K562 (cell line): ENCODE data around the gene TMEM107. TPM values are rescaled to one million over a fixed set of nuclear protein-coding genes. Genes with fewer than 3 reads are reported as not detected.

Experiments
- ATAC-seq: fragments of 200-7000 bp; cut with Tn5 transposase; 3 replicates; pipeline ENCODE4 v1.9.1; 2020; ENCODE audit warnings: moderate library complexity
- BruUV-seq: library from RNA; stranded (reverse); fragments of 400-500 nt; replicated peaks from 2 replicates; lab custom pipeline; 2021; lab: Mats Ljungman, UMichigan
- CTCF ChIA-PET: fragments of 300-600 bp; formaldehyde crosslinking; extraction: SDS; loops from one replicate; lab custom pipeline; 2021; ENCODE audit warnings: low intra/inter-chr PET ratio; lab: Yijun Ruan, JAX
- POLR2A ChIA-PET: fragments of 300-600, 350-650 bp; sonication (Branson Sonifier 250); formaldehyde crosslinking; extraction: SDS; loops from one replicate; lab custom pipeline; 2021; ENCODE audit warnings: antibody characterized with exemption, inconsistent platforms; lab: Yijun Ruan, JAX
- DNase-seq, 4 experiments: peaks; one replicate each; pipeline versions ENCODE4 v3.0.0 to v3.0.0-alpha.2; 2011 to 2018; ENCODE audit warnings: low spot score in 3 of 4, mixed read lengths in 3 of 4; ENCODE audit errors: extremely low read depth in 1 of 4
- FAIRE-seq: peaks from 2 replicates; lab custom pipeline; 2011; peaks lifted over from hg19 to GRCh38; lab: Jason Lieb, UNC
- H2AFZ ChIP-seq: 2 replicates; pipeline ENCODE4 v1.6.0; 2011; ENCODE audit warnings: low read depth, low read length, control low read depth, inconsistent platforms
- H3K27ac ChIP-seq: fragments of 200-600 bp; 3 replicates; pipeline ENCODE4 v1.8.0; 2011; ENCODE audit warnings: low read depth, mild to moderate bottlenecking, control low read depth, inconsistent platforms, low read length, moderate library complexity, mixed read lengths; ENCODE audit errors: extremely low read depth
- H3K27me3 ChIP-seq, 2 experiments: fragments of 300-600 bp in 1 of 2; 2 replicates in 1 of 2; 3 replicates in 1 of 2; pipeline versions ENCODE4 v1.6.0 to v1.8.0; 2011; ENCODE audit warnings: inconsistent platforms in 2 of 2, low read length in 2 of 2, mild to moderate bottlenecking in 1 of 2, mixed read lengths in 1 of 2, moderate library complexity in 1 of 2; ENCODE audit not compliant: control insufficient read depth in 2 of 2, insufficient read depth in 2 of 2
- H3K36me3 ChIP-seq: fragments of 300-600 bp; 3 replicates; pipeline ENCODE4 v1.8.0; 2011; ENCODE audit warnings: mild to moderate bottlenecking, low read length, inconsistent platforms; ENCODE audit not compliant: control insufficient read depth, insufficient read depth
- H3K4me1 ChIP-seq, 2 experiments: fragments of 200-600 bp in 1 of 2; replicated peaks in 1 of 2; 2 replicates in 1 of 2; 3 replicates in 1 of 2; pipeline versions ENCODE4 v1.5.1 to v1.8.0; 2011; ENCODE audit warnings: inconsistent platforms in 2 of 2, low read length in 2 of 2, mild to moderate bottlenecking in 1 of 2, mixed read lengths in 1 of 2, moderate library complexity in 1 of 2; ENCODE audit not compliant: control insufficient read depth in 2 of 2, insufficient read depth in 2 of 2
- H3K4me2 ChIP-seq: 2 replicates; pipeline ENCODE4 v1.6.1; 2011; ENCODE audit warnings: low read length, control low read depth, inconsistent platforms, mixed read lengths; ENCODE audit not compliant: insufficient read depth
- H3K4me3 ChIP-seq: fragments of 200-600 bp; sonication (generic), shearing (Covaris generic); 2 replicates; pipeline ENCODE4 v1.5.1; 2016; ENCODE audit warnings: control low read depth, inconsistent platforms
- H3K79me2 ChIP-seq: fragments of 200-600 bp; 3 replicates; pipeline ENCODE4 v1.8.0; 2011; ENCODE audit warnings: low read length, inconsistent platforms; ENCODE audit not compliant: control insufficient read depth, insufficient read depth
- H3K9ac ChIP-seq, 2 experiments: 2 replicates each; pipeline versions ENCODE4 v1.6.0 to v1.6.1; 2011; ENCODE audit warnings: low read depth in 2 of 2, low read length in 2 of 2, control low read depth in 1 of 2, inconsistent platforms in 1 of 2, mild to moderate bottlenecking in 1 of 2, mixed read lengths in 1 of 2; ENCODE audit not compliant: insufficient read depth in 1 of 2
- H3K9me1 ChIP-seq: one replicate; pipeline ENCODE4 v1.6.0; 2011; ENCODE audit warnings: inconsistent platforms, mild to moderate bottlenecking, low read length, moderate library complexity; ENCODE audit not compliant: control insufficient read depth, insufficient read depth
- H3K9me3 ChIP-seq: replicated peaks from 2 replicates; pipeline ENCODE4 v1.5.1; 2011; ENCODE audit warnings: low read depth, low read length, inconsistent platforms; ENCODE audit not compliant: control insufficient read depth, insufficient read depth
- H4K20me1 ChIP-seq: replicated peaks from 2 replicates; pipeline ENCODE4 v1.6.1; 2011; ENCODE audit warnings: low read length, inconsistent platforms, mixed read lengths; ENCODE audit not compliant: control insufficient read depth, insufficient read depth
- BRD9 ChIP-seq: fragments of 450-650 bp; IDR thresholded peaks from 2 replicates; pipeline ENCODE4 v1.6.1; 2018; ENCODE audit warnings: low read depth; ENCODE audit not compliant: partially characterized antibody
- BRF1 ChIP-seq: IDR thresholded peaks from 3 replicates; pipeline ENCODE4 v1.6.1; 2011; ENCODE audit warnings: borderline replicate concordance, mild to moderate bottlenecking; ENCODE audit not compliant: insufficient read length; ENCODE audit errors: extremely low read depth
- E2F8 ChIP-seq: fragments of 450-650 bp; IDR thresholded peaks from 2 replicates; pipeline ENCODE4 v1.7.1; 2018; ENCODE audit warnings: mild to moderate bottlenecking, low read depth; ENCODE audit not compliant: partially characterized antibody
- HNRNPH1 ChIP-seq: fragments of 200-400 bp; formaldehyde crosslinking; optimal IDR thresholded peaks from 2 replicates; pipeline ENCODE3; 2017; ENCODE audit warnings: low read depth, mild to moderate bottlenecking, low read length, moderate library complexity
- MYC ChIP-seq, 2 experiments: fragments of 250-450 bp in 1 of 2; sonication (Bioruptor Pico) in 1 of 2; IDR thresholded peaks; 2 replicates each; pipeline versions ENCODE4 v1.5.1 to v1.6.1; 2012 to 2021; ENCODE audit warnings: low read depth in 2 of 2, borderline replicate concordance in 1 of 2, improper control_type of control experiment in 1 of 2, low read length in 1 of 2, mild to moderate bottlenecking in 1 of 2, moderate library complexity in 1 of 2
- NCOA2 ChIP-seq, 2 experiments: fragments of 450-650 bp; IDR thresholded peaks; 2 replicates each; pipeline ENCODE4 v1.6.1; 2018; ENCODE audit warnings: mild to moderate bottlenecking in 2 of 2, moderate library complexity in 1 of 2; ENCODE audit not compliant: partially characterized antibody in 2 of 2
- NCOA6 ChIP-seq: fragments of 450-650 bp; IDR thresholded peaks from 2 replicates; pipeline ENCODE4 v1.6.1; 2017; ENCODE audit warnings: mild to moderate bottlenecking
- NFXL1 ChIP-seq: fragments of 450-650 bp; formaldehyde crosslinking; IDR thresholded peaks from 2 replicates; pipeline ENCODE4 v1.4.0; 2021; ENCODE audit warnings: mild to moderate bottlenecking
- NRF1 ChIP-seq, 2 experiments: fragments of 450-650 bp; IDR thresholded peaks in 1 of 2; conservative IDR thresholded peaks in 1 of 2; 2 replicates each; pipeline ENCODE4 v1.6.1; 2014; ENCODE audit warnings: mild to moderate bottlenecking in 2 of 2
- RNF2 ChIP-seq: sonication (generic); IDR thresholded peaks from 2 replicates; pipeline ENCODE4 v1.6.1; 2016
- TBP ChIP-seq: optimal IDR thresholded peaks from 2 replicates; pipeline ENCODE3; 2011; ENCODE audit warnings: low read depth, low read length, improper control_type of control experiment
- TEAD4 ChIP-seq, 2 experiments: sonication (generic) in 1 of 2; formaldehyde crosslinking in 1 of 2; IDR thresholded peaks; 2 replicates each; pipeline versions ENCODE4 v1.6.1 to v1.8.0; 2012 to 2022; ENCODE audit warnings: borderline replicate concordance in 1 of 2, inconsistent platforms in 1 of 2, low read length in 1 of 2, mild to moderate bottlenecking in 1 of 2, missing genetic modification reagents in 1 of 2
- ZNF121 ChIP-seq: sonication (generic); formaldehyde crosslinking; conservative IDR thresholded peaks from 2 replicates; pipeline ENCODE4 v1.8.0; 2022; ENCODE audit warnings: missing genetic modification reagents
- ZNF175 ChIP-seq: fragments of 200-800 bp; sonication (Bioruptor generic); IDR thresholded peaks from 2 replicates; pipeline ENCODE4 v1.6.1; 2016; ENCODE audit warnings: low read depth, mild to moderate bottlenecking, missing genetic modification characterization, missing compliant biosample characterization
- ZNF280A ChIP-seq: fragments of 450-650 bp; IDR thresholded peaks from 2 replicates; pipeline ENCODE4 v1.6.1; 2018; ENCODE audit warnings: mild to moderate bottlenecking, low read depth; ENCODE audit not compliant: partially characterized antibody
- ZNF589 ChIP-seq: fragments of 200-800 bp; sonication (Bioruptor generic); IDR thresholded peaks from 2 replicates; pipeline ENCODE4 v1.6.1; 2016; ENCODE audit warnings: low read depth, missing genetic modification characterization, missing compliant biosample characterization
- WGBS: fragments of 100-300 bp; shearing (Covaris generic); methylation state at CpG from one replicate; pipeline ENCODE4 v1.1.6; 2016; ENCODE audit warnings: low coverage, mixed read lengths; ENCODE audit not compliant: insufficient coverage; ENCODE audit errors: missing lambda C conversion rate; 5-methylcytosine and 5-hydroxymethylcytosine counted together
- in situ Hi-C: fragments of 300-500 bp; cut with MboI; formaldehyde crosslinking; loops from 4 replicates; pipeline ENCODE4 v1.15.0; 2018; ENCODE audit warnings: inconsistent platforms, mixed read lengths
- intact Hi-C: fragments of 100-400 bp; cut with micrococcal nuclease; formaldehyde crosslinking; loops from 2 replicates; pipeline ENCODE4 v1.14.2; 2022
- polyA plus RNA-seq, 8 experiments: library from polyadenylated mRNA; depleted of rRNA in 4 of 8; stranded (reverse) in 5 of 8; unstranded in 3 of 8; fragments of >200 nt; fragmentation: Nextera tagmentation in 2 of 8; fragmentation: Illumina TruSeq in 1 of 8; extraction: Ambion mirVana in 2 of 8; extraction: Trizol in 1 of 8; gene quantifications; 2 replicates each; pipeline versions ENCODE4 v1.2.1 to v1.2.3, GENCODE V29; 2011 to 2014; ENCODE audit warnings: inconsistent platforms in 1 of 8, missing spikeins in 1 of 8
- total RNA-seq, 7 experiments: library from RNA; depleted of rRNA in 6 of 7; stranded (reverse); fragments of >200 nt in 6 of 7; fragmentation: Illumina TruSeq in 2 of 7; extraction: Trizol in 2 of 7; gene quantifications; 2 replicates each; pipeline versions ENCODE4 v1.2.1 to v1.2.3, GENCODE V29; 2011 to 2021; ENCODE audit warnings: low replicate concordance in 1 of 7

Gene TMEM107
- total and polyA plus RNA-seq, 9 of the 15 experiments (the other 6 are each of a cell fraction or from before 2014, with no cell fraction given), result 7.1 to 26.2 (median 16.9) TPM

GRCh38 chr17:8221663-8222379, 45.6 kb upstream of the TMEM107 start:
- Histone ChIP-seq H3K4me3 (peak overlapping the region; percentile 60), H3K4me2 (peak overlapping the region; percentile 99), H3K4me1 (peaks cover 23 to 27% of the 10 kb centered on the region in 2 experiments; a peak in 4 of 5 replicates), H3K9ac (peak overlapping the region; percentile 91 to 92), H3K27me3 (no peaks in the 10 kb centered on the region), H4K20me1 (peaks cover 5% of the 10 kb centered on the region), H3K27ac (peak overlapping the region; percentile 91), H3K36me3 (no peaks in the 10 kb centered on the region), H3K9me1 (no peaks in the 10 kb centered on the region), H3K79me2 (no peaks in the 10 kb centered on the region), H3K9me3 (no peaks in the 10 kb centered on the region), H2AFZ (peak overlapping the region; percentile 88)
- 0% methylated on average over 38 of the region's 40 CpGs for WGBS
- in situ Hi-C loops (loop anchor here (5.0 kb wide), 1 partner anchor 100 kb away; the partner anchor contains the start of gene HES7), intact Hi-C loops (loop anchor here (1.0 to 10.0 kb wide), 4 partner anchors 35 to 163 kb away; partner anchors contain the start of gene RPL26)
- BruUV-seq, result no TSS peak
- POLR2A ChIA-PET, result interaction anchor here (0.8 to 7.5 kb wide), 12 partner anchors 11 to 159 kb away, joined by 3 to 89 read pairs (median 6); partner anchors contain the start of genes AURKB, BORCS6 and CTC1
- DNase-seq (peak; percentile 17 to 84 (median 36)), FAIRE-seq (peak; percentile 69), ATAC-seq (peak; percentile 53)
- CTCF ChIA-PET, result interaction anchor here (0.6 kb wide), 1 partner anchor 524 kb away, joined by 3 read pairs; no protein-coding TSS in a partner anchor
- TF ChIP-seq ZNF280A, result no peak
- TF ChIP-seq TEAD4 (IDR thresholded peaks at IDR 0.05; ENCODE audit: low read length), result peak; percentile 74
- no peak for TF ChIP-seq TEAD4 (CRISPR knock-in tag; IDR thresholded peaks at IDR 0.05; ENCODE audit: borderline replicate concordance)
- TF ChIP-seq BRF1, result no peak
- TF ChIP-seq RNF2, result peak; percentile 78; the same call in 1 of the 2 replicates
- TF ChIP-seq HNRNPH1, result no peak
- TF ChIP-seq NCOA6, result 0 out of 2 replicates have a peak, but pooled peaks have one; percentile 27
- TF ChIP-seq MYC (IDR thresholded peaks at IDR 0.05; ENCODE audit: low read depth, low read length), result 0 out of 2 replicates have a peak, but pooled peaks have one; percentile 2
- no peak for TF ChIP-seq MYC (CRISPR knock-in tag; IDR thresholded peaks at IDR 0.05; ENCODE audit: borderline replicate concordance, low read depth)
- no peak for TF ChIP-seq NFXL1
- peak in 1 of 2 experiments; percentile 67 for TF ChIP-seq NCOA2 (IDR thresholded peaks at IDR 0.05; ENCODE audit: partially characterized antibody in 2 of 2)
- TF ChIP-seq NRF1 (conservative IDR thresholded peaks at IDR 0.05 in 1 of 2, IDR thresholded peaks at IDR 0.05 in 1 of 2), result peak in 1 of 2 experiments; percentile 5; a peak in 1 of 4 replicates
- TF ChIP-seq E2F8, result no peak
- peak; percentile 100 for TF ChIP-seq TBP
- TF ChIP-seq BRD9, result peak; percentile 93
- no peak for TF ChIP-seq ZNF121
- TF ChIP-seq ZNF589 (CRISPR knock-in tag), result peak; percentile 35; the same call in 1 of the 2 replicates
- 0 out of 2 replicates have a peak, but pooled peaks have one; percentile 58 for TF ChIP-seq ZNF175 (CRISPR knock-in tag)
